ENCODE results near the gene RALGPS1. TPM values are rescaled to one million over a fixed set of nuclear protein-coding genes. Genes with fewer than 3 reads are reported as not detected.

Gene RALGPS1
- total RNA-seq, 1 experiment from 2014 or later = 18.6 TPM

DNA sequence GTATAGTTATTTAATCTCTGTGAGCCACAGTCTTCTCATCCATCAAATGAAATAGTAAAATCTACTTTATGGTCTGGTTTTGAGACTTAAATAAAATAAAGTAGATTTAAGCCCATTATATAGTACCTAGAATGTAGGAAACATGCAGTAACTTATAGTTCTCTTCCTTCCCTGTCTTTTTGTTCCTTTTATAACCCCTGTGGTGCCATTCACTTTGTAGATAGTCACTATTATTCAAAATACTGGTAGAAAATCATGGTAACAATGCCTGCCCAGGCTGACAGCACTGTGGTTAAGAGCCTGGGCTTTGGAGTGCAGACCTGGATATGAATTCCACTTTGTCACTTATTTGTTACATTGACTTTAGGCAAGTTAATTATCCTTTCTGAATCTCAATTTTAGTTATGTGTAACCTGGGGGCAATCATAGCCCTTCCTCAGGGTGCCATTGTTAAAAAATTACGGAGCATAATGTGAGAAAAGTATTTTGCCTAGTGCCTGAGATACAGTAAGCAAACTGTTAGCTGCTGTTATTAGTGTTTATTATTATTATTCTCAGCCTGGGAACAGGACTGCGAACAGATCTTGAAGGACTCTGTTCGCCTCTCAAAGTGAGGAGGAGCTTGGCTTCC is 100.4 kb downstream of the RALGPS1 start:
- Histone ChIP-seq H3K79me1 (ENCODE audit: insufficient read depth, low read depth, low read length, poor library complexity, severe bottlenecking) (no peaks in the 10 kb centered on the region), H3K27ac (ENCODE audit: insufficient read length, low read depth, low read length) (no peak overlapping the region), H3K14ac (ENCODE audit: insufficient read depth, low read length) (no peak overlapping the region), H3K4me2 (ENCODE audit: insufficient read depth, insufficient read length, low read length) (no peak overlapping the region), H3K9ac (ENCODE audit: extremely low read depth, insufficient read length, low read length) (no peak overlapping the region), H3K18ac (ENCODE audit: insufficient read length, low read depth, low read length) (no peak overlapping the region), H3K27me3 (ENCODE audit: insufficient read depth, low read length) (no peaks in the 10 kb centered on the region), H2BK15ac (ENCODE audit: low read depth, low read length) (no peak overlapping the region), H4K8ac (replicated peaks; ENCODE audit: insufficient read length, low read depth, low read length) (no peak overlapping the region), H3K23ac (ENCODE audit: insufficient read length, low read depth, low read length) (no peak overlapping the region), H4K91ac (ENCODE audit: insufficient read length, low read depth, low read length) (no peak overlapping the region), H4K20me1 (ENCODE audit: control insufficient read depth, insufficient read depth, insufficient read length) (no peaks in the 10 kb centered on the region), H3K79me2 (ENCODE audit: insufficient read depth, low read length) (no peaks in the 10 kb centered on the region; the same call in 1 of the 2 replicates), H4K5ac (ENCODE audit: insufficient read length, low read depth, low read length) (no peak overlapping the region), H3K4me1 (ENCODE audit: insufficient read depth, low read length) (no peaks in the 10 kb centered on the region), H2BK20ac (ENCODE audit: low read depth, low read length, poor library complexity, severe bottlenecking) (no peak overlapping the region), H2BK5ac (ENCODE audit: insufficient read length, low read length) (no peak overlapping the region), H2BK12ac (ENCODE audit: insufficient read length, low read depth, low read length) (no peak overlapping the region), H2BK120ac (ENCODE audit: low read depth, low read length, poor library complexity, severe bottlenecking) (no peak overlapping the region), H3K56ac (ENCODE audit: insufficient read length, low read depth, low read length) (no peak overlapping the region), H3K4ac (ENCODE audit: low read depth, low read length) (no peak overlapping the region), H3K23me2 (ENCODE audit: insufficient read length, low read depth, low read length, poor library complexity, severe bottlenecking) (no peaks in the 10 kb centered on the region), H2AK5ac (ENCODE audit: insufficient read length, low read length) (no peak overlapping the region), H3T11ph (ENCODE audit: low read length) (no peak overlapping the region), H2AFZ (ENCODE audit: low read length) (no peak overlapping the region), H3K9me3 (ENCODE audit: control insufficient read depth, low read depth, low read length) (no peaks in the 10 kb centered on the region)
- no peaks in the 10 kb centered on the region for H3K9me3 Mint-ChIP-seq
- H3K4me3 Mint-ChIP-seq = no peak overlapping the region
- TF ChIP-seq, protein P1, sequence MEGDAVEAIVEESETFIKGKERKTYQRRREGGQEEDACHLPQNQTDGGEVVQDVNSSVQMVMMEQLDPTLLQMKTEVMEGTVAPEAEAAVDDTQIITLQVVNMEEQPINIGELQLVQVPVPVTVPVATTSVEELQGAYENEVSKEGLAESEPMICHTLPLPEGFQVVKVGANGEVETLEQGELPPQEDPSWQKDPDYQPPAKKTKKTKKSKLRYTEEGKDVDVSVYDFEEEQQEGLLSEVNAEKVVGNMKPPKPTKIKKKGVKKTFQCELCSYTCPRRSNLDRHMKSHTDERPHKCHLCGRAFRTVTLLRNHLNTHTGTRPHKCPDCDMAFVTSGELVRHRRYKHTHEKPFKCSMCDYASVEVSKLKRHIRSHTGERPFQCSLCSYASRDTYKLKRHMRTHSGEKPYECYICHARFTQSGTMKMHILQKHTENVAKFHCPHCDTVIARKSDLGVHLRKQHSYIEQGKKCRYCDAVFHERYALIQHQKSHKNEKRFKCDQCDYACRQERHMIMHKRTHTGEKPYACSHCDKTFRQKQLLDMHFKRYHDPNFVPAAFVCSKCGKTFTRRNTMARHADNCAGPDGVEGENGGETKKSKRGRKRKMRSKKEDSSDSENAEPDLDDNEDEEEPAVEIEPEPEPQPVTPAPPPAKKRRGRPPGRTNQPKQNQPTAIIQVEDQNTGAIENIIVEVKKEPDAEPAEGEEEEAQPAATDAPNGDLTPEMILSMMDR (conservative IDR thresholded peaks at IDR 0.05) = no peak
- H3K4me1 Mint-ChIP-seq = peaks cover 10 to 12% of the 10 kb centered on the region in 2 experiments
- H3K27me3 Mint-ChIP-seq (ENCODE audit: low read depth) = no peaks in the 10 kb centered on the region; the same call in 1 of the 2 replicates
- no peaks in the 10 kb centered on the region for H3K36me3 Mint-ChIP-seq (ENCODE audit: insufficient read depth in 1 of 3, low read depth in 3 of 3)
- no CpG with 5 or more reads among the region's 3 CpGs for WGBS (ENCODE audit: extremely low coverage, insufficient read length, low lambda C conversion rate)
- H3K27ac Mint-ChIP-seq = no peak overlapping the region
- no peak for DNase-seq

All from H9 (cell line).